DOHH2 (cell line): ENCODE data around the gene TRIP10.
"Not testable (repeated sequence)": the region's sequence is repeated elsewhere in the genome, so short reads cannot be mapped to it uniquely, and the experiment has no call there.

Source experiments
- H3F3A ChIP-seq: fragments of 200-600 bp; sonication (generic), shearing (Covaris generic); 2 replicates; pipeline ENCODE4 v1.6.0; 2016; ENCODE audit warnings: antibody characterized with exemption, mild to moderate bottlenecking; ENCODE audit not compliant: control insufficient read depth, insufficient read depth
- H3K27ac ChIP-seq: fragments of 200-600 bp; sonication (generic); 2 replicates; pipeline ENCODE4 v1.5.1; 2014; ENCODE audit warnings: low read depth, mild to moderate bottlenecking, low read length, moderate library complexity
- H3K27me3 ChIP-seq: fragments of 200-600 bp; sonication (generic); 2 replicates; pipeline ENCODE4 v1.6.1; 2014; ENCODE audit warnings: mild to moderate bottlenecking, low read length, mixed read lengths; ENCODE audit not compliant: control insufficient read depth
- H3K36me3 ChIP-seq: fragments of 200-600 bp; sonication (generic); 2 replicates; pipeline ENCODE4 v1.6.1; 2014; ENCODE audit warnings: mild to moderate bottlenecking, low read length, moderate library complexity, mixed read lengths; ENCODE audit not compliant: control insufficient read depth
- H3K4me1 ChIP-seq: fragments of 200-600 bp; sonication (generic); 2 replicates; pipeline ENCODE4 v1.6.1; 2014; ENCODE audit warnings: mild to moderate bottlenecking, low read length, mixed read lengths; ENCODE audit not compliant: control insufficient read depth
- H3K4me2 ChIP-seq: fragments of 200-600 bp; sonication (generic); 2 replicates; pipeline ENCODE4 v1.6.0; 2014; ENCODE audit warnings: mild to moderate bottlenecking, low read length, moderate library complexity
- H3K4me3 ChIP-seq: fragments of 200-600 bp; sonication (generic); 2 replicates; pipeline ENCODE4 v1.5.1; 2014; ENCODE audit warnings: mild to moderate bottlenecking, low read length, mixed read lengths
- H3K79me2 ChIP-seq: fragments of 200-600 bp; sonication (generic); 2 replicates; pipeline ENCODE4 v1.6.1; 2014; ENCODE audit warnings: mild to moderate bottlenecking, low read length, mixed read lengths; ENCODE audit not compliant: control insufficient read depth
- H3K9me2 ChIP-seq: fragments of 200-600 bp; sonication (generic); replicated peaks from 2 replicates; pipeline ENCODE4 v1.6.1; 2014; ENCODE audit warnings: mild to moderate bottlenecking, low read length, mixed read lengths; ENCODE audit not compliant: control insufficient read depth
- H3K9me3 ChIP-seq: fragments of 200-600 bp; sonication (generic); 2 replicates; pipeline ENCODE4 v1.6.1; 2014; ENCODE audit warnings: antibody characterized with exemption, low read length, mixed read lengths; ENCODE audit not compliant: control insufficient read depth, insufficient read depth
- H4K20me1 ChIP-seq: fragments of 200-600 bp; sonication (generic); 2 replicates; pipeline ENCODE4 v1.6.0; 2014; ENCODE audit warnings: low read depth, mild to moderate bottlenecking, antibody characterized with exemption, low read length, moderate library complexity; ENCODE audit not compliant: control insufficient read depth, insufficient read depth
- EZH2phosphoT487 ChIP-seq: fragments of 200-600 bp; sonication (generic); IDR thresholded peaks from 2 replicates; pipeline ENCODE4 v1.6.1; 2017; ENCODE audit warnings: borderline replicate concordance, mild to moderate bottlenecking, antibody characterized with exemption, low read length, moderate library complexity, mixed read lengths
- TF ChIP-seq, protein P1 (sequence below): fragments of 200-600 bp; sonication (generic); IDR thresholded peaks from one replicate; pipeline ENCODE4 v1.5.1; 2014; ENCODE audit warnings: antibody characterized with exemption, mild to moderate bottlenecking, low read depth, low read length; ENCODE audit not compliant: poor library complexity, severe bottlenecking

Gene TRIP10

DNA sequence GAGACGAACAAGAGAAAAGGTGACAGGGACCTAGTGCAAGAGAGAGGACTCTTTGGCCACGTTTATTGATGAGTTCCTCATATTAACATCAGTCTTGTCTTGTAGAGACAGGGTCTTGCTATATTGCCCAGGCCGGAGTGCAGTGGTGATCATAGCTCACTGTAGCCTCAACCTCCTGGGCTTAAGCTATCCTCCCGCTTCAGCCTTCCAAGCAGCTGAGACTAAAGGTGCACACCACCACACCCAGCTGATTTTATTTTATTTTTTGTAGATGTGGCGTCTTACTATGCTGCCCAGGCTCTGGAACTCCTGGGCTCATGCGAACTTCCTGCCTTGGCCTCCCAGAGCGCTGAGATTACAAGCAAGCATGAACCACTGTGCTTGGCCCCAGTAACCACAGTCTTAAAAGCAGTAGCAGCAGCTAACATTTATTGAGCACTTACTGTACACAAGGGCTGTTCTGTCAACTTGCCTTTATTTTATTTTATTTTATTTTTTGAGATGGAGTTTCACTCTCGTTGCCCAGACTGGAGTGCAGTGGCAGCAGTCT, 28.8 kb downstream of the TRIP10 start:
- H3K4me3 ChIP-seq, result peak overlapping the region; percentile 78
- no peaks in the 10 kb centered on the region for H4K20me1 ChIP-seq
- H3K27me3 ChIP-seq, result no peaks in the 10 kb centered on the region
- H3K9me2 ChIP-seq, result no peaks in the 10 kb centered on the region
- TF ChIP-seq, protein P1, sequence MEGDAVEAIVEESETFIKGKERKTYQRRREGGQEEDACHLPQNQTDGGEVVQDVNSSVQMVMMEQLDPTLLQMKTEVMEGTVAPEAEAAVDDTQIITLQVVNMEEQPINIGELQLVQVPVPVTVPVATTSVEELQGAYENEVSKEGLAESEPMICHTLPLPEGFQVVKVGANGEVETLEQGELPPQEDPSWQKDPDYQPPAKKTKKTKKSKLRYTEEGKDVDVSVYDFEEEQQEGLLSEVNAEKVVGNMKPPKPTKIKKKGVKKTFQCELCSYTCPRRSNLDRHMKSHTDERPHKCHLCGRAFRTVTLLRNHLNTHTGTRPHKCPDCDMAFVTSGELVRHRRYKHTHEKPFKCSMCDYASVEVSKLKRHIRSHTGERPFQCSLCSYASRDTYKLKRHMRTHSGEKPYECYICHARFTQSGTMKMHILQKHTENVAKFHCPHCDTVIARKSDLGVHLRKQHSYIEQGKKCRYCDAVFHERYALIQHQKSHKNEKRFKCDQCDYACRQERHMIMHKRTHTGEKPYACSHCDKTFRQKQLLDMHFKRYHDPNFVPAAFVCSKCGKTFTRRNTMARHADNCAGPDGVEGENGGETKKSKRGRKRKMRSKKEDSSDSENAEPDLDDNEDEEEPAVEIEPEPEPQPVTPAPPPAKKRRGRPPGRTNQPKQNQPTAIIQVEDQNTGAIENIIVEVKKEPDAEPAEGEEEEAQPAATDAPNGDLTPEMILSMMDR, result no peak
- no peak for TF ChIP-seq EZH2phosphoT487
- peaks cover 6% of the 10 kb centered on the region for H3K36me3 ChIP-seq
- H3F3A ChIP-seq, result peaks cover 10% of the 10 kb centered on the region
- H3K79me2 ChIP-seq, result peaks cover 14% of the 10 kb centered on the region
- H3K27ac ChIP-seq, result peak overlapping the region; percentile 40
- no peaks in the 10 kb centered on the region for H3K9me3 ChIP-seq
- H3K4me2 ChIP-seq, result peak overlapping the region; percentile 75
- H3K4me1 ChIP-seq, result peaks cover 35% of the 10 kb centered on the region

GRCh38 chr19:6769006-6769619, 29.6 kb downstream of the TRIP10 start:
- Histone ChIP-seq H3K9me2 (no peaks in the 10 kb centered on the region), H3K9me3 (no peaks in the 10 kb centered on the region), H3K27ac (no peak overlapping the region), H3K4me2 (no peak overlapping the region), H3K36me3 (peaks cover 8% of the 10 kb centered on the region), H4K20me1 (no peaks in the 10 kb centered on the region), H3F3A (peaks cover 10% of the 10 kb centered on the region), H3K4me3 (no peak overlapping the region), H3K4me1 (peaks cover 35% of the 10 kb centered on the region), H3K27me3 (no peaks in the 10 kb centered on the region), H3K79me2 (peaks cover 20% of the 10 kb centered on the region)
- TF ChIP-seq, protein P1, result peak; percentile 59
- TF ChIP-seq EZH2phosphoT487, result no peak

DNA sequence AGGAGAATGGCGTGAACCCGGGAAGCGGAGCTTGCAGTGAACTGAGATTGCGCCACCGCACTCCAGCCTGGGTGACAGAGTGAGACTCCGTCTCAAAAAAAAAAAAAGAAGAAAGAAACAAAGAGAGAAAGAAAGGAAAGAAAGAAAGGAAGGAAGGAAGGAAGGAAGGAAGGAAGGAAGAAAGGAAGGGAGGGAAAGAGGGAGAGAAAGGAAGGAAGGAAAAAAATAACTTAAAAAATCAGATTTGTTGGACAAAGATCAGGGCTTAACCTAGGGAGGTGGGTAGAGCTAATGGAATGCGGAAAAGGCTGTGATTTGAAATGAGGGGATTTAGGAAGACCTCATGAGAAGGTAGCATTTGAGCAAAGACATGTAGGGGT, 32.2 kb downstream of the TRIP10 start:
- H3K36me3 ChIP-seq, result peaks cover 23% of the 10 kb centered on the region
- H3K9me3 ChIP-seq, H3K4me2 ChIP-seq, H3K9me2 ChIP-seq, H3K27ac ChIP-seq, H3K27me3 ChIP-seq, H4K20me1 ChIP-seq, H3K4me3 ChIP-seq: not testable (repeated sequence)
- peaks cover 36% of the 10 kb centered on the region for H3K4me1 ChIP-seq
- peaks cover 10% of the 10 kb centered on the region for H3F3A ChIP-seq
- peaks cover 40% of the 10 kb centered on the region for H3K79me2 ChIP-seq

- peaks cover 10% of the 10 kb centered on the region for H3F3A ChIP-seq
- no peaks in the 10 kb centered on the region for H3K9me3 ChIP-seq
- H3K4me3 ChIP-seq, result peak within 1 kb of the TSS; percentile 81
- peaks cover 9% of the 10 kb centered on the region for H4K20me1 ChIP-seq
- H3K9me2 ChIP-seq, result no peaks in the 10 kb centered on the region
- H3K79me2 ChIP-seq, result peaks cover 45% of the 10 kb centered on the region
- H3K27ac ChIP-seq, result peak within 1 kb of the TSS; percentile 89
- H3K27me3 ChIP-seq, result no peaks in the 10 kb centered on the region
- peaks cover 36% of the 10 kb centered on the region for H3K4me1 ChIP-seq
- H3K36me3 ChIP-seq, result peaks cover 28% of the 10 kb centered on the region
- H3K4me2 ChIP-seq, result peak within 1 kb of the TSS; percentile 75
- TF ChIP-seq, protein P1, result peak; percentile 70
- no peak for TF ChIP-seq EZH2phosphoT487
Observed at GRCh38 chr19:6772028-6772865, 32.8 kb downstream of the TRIP10 start, which contains the start of gene VAV1. VAV1 (plus strand) TSS chr19:6772708; CDS start chr19:6772808, 100 bp downstream.
